Smooth muscle cell (in vitro differentiated cells): Measurements from ENCODE around the gene POU4F1. TPM values are rescaled to one million over a fixed set of nuclear protein-coding genes. Genes with fewer than 3 reads are reported as not detected.

Source experiments
- DNase-seq: peaks from one replicate; lab custom pipeline; 2025; ENCODE audit not compliant: unreplicated experiment; lab: John Stamatoyannopoulos, UW
- H2AFZ ChIP-seq: fragments of 200-600 bp; sonication (generic); 2 replicates; pipeline ENCODE4 v1.6.0; 2016; ENCODE audit warnings: antibody characterized with exemption, low read depth, mild to moderate bottlenecking
- H3F3A ChIP-seq: fragments of 200-600 bp; sonication (generic); 2 replicates; pipeline ENCODE4 v1.6.0; 2017; ENCODE audit warnings: antibody characterized with exemption, low read depth
- H3K27ac ChIP-seq: fragments of 200-600 bp; sonication (generic); 2 replicates; pipeline ENCODE4 v1.5.1; 2016; ENCODE audit warnings: low read depth, mild to moderate bottlenecking
- H3K27me3 ChIP-seq: fragments of 200-600 bp; sonication (generic); 2 replicates; pipeline ENCODE4 v1.6.1; 2016; ENCODE audit warnings: low read depth, mild to moderate bottlenecking
- H3K36me3 ChIP-seq: fragments of 200-600 bp; sonication (generic); 2 replicates; pipeline ENCODE4 v1.5.1; 2016; ENCODE audit warnings: low read depth
- H3K4me1 ChIP-seq: fragments of 200-600 bp; sonication (generic); 2 replicates; pipeline ENCODE4 v1.5.1; 2016; ENCODE audit warnings: low read depth
- H3K4me2 ChIP-seq: fragments of 200-600 bp; sonication (generic); 2 replicates; pipeline ENCODE4 v1.6.0; 2016; ENCODE audit warnings: mild to moderate bottlenecking
- H3K4me3 ChIP-seq: fragments of 200-600 bp; sonication (generic); 2 replicates; pipeline ENCODE4 v1.5.1; 2016; ENCODE audit warnings: mild to moderate bottlenecking
- H3K79me2 ChIP-seq: fragments of 200-600 bp; sonication (generic); 2 replicates; pipeline ENCODE4 v1.6.0; 2016; ENCODE audit warnings: low read depth, mild to moderate bottlenecking
- H3K9ac ChIP-seq: fragments of 200-600 bp; sonication (generic); 2 replicates; pipeline ENCODE4 v1.6.0; 2016; ENCODE audit warnings: low read depth
- H3K9me3 ChIP-seq: fragments of 200-600 bp; sonication (generic); replicated peaks from 2 replicates; pipeline ENCODE4 v1.5.1; 2016; ENCODE audit warnings: low read depth
- H4K20me1 ChIP-seq: fragments of 200-600 bp; sonication (generic); 2 replicates; pipeline ENCODE4 v1.6.0; 2016; ENCODE audit warnings: low read depth
- WGBS: methylation state at CpG from one replicate; pipeline ENCODE4 v1.1.7; 2016; ENCODE audit warnings: low lambda C conversion rate; 5-methylcytosine and 5-hydroxymethylcytosine counted together
- polyA plus RNA-seq: library from polyadenylated mRNA; unstranded; fragments of >200 nt; fragmentation: Nextera tagmentation; extraction: Ambion mirVana; gene quantifications from 2 replicates; pipeline ENCODE4 v1.2.1, GENCODE V29; 2016
- total RNA-seq: library from RNA; depleted of rRNA; stranded (reverse); fragments of >200 nt; gene quantifications from 2 replicates; pipeline ENCODE4 v1.2.3, GENCODE V29; 2014
- TF ChIP-seq, protein P1 (sequence below): fragments of 200-600 bp; sonication (generic); IDR thresholded peaks from 2 replicates; pipeline ENCODE4 v1.5.1; 2017; ENCODE audit warnings: borderline replicate concordance, mild to moderate bottlenecking, antibody characterized with exemption; ENCODE audit not compliant: insufficient read depth, poor library complexity, severe bottlenecking

POU4F1 gene
- total and polyA plus RNA-seq, 2 experiments from 2014 or later, result not detected

DNA sequence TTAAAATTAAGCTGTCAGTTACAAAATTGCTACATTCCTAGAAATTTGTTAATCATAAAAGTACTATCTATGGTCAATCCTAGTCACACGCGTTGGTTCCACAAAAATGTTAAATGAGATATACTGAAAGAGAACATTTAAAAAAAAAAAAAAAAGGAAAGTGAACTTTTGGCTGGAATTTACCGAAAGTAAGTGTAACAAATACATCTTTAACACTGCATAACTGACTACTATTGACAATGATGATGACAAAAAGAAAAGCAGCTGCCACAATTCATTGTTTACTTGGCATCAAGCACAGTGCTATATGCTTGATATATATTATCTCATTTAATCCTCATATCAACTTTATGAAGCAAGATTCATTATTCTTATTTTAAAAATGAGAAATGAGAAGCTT is 19.8 kb upstream of the POU4F1 start:
- Histone ChIP-seq H3K36me3 (no peaks in the 10 kb centered on the region), H3K4me3 (no peak overlapping the region), H3K9me3 (no peaks in the 10 kb centered on the region), H3K4me2 (no peak overlapping the region), H2AFZ (no peak overlapping the region), H4K20me1 (peaks cover 5% of the 10 kb centered on the region), H3K4me1 (no peaks in the 10 kb centered on the region), H3K9ac (no peak overlapping the region), H3F3A (no peaks in the 10 kb centered on the region), H3K27me3 (no peaks in the 10 kb centered on the region), H3K27ac (no peak overlapping the region), H3K79me2 (no peaks in the 10 kb centered on the region)
- 94% methylated on average over 3 of the region's 3 CpGs for WGBS
- no peak for DNase-seq
- TF ChIP-seq, protein P1, sequence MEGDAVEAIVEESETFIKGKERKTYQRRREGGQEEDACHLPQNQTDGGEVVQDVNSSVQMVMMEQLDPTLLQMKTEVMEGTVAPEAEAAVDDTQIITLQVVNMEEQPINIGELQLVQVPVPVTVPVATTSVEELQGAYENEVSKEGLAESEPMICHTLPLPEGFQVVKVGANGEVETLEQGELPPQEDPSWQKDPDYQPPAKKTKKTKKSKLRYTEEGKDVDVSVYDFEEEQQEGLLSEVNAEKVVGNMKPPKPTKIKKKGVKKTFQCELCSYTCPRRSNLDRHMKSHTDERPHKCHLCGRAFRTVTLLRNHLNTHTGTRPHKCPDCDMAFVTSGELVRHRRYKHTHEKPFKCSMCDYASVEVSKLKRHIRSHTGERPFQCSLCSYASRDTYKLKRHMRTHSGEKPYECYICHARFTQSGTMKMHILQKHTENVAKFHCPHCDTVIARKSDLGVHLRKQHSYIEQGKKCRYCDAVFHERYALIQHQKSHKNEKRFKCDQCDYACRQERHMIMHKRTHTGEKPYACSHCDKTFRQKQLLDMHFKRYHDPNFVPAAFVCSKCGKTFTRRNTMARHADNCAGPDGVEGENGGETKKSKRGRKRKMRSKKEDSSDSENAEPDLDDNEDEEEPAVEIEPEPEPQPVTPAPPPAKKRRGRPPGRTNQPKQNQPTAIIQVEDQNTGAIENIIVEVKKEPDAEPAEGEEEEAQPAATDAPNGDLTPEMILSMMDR, result no peak

DNA sequence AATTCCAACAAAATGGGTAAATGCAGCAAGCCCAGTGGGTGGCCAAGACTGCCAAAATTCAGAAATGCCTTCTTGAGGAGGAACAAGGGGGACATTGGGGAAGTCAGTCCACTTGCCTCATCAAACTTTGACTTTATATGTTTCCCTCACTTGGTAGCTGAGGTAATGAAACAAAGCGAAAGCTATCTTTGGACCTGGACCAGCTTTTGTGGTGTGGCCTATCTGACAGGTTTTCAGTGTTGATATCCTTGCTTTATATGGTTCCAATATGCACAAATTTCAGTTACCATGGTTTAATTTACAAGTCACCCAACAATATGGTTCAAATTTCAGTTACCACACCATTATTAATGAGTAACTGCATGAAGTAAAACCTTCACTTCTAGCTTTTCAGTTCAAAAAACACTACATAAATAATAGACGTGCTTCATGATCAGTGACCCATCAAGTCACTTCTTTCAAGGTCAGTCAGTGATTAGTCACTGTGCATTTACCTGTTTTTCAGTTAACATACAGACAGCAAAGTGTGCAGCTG is 17.7 kb upstream of the POU4F1 start:
- Histone ChIP-seq H3K9ac (no peak overlapping the region), H4K20me1 (peaks cover 5% of the 10 kb centered on the region), H3K27ac (no peak overlapping the region), H3K36me3 (peaks cover 8% of the 10 kb centered on the region), H3K79me2 (no peaks in the 10 kb centered on the region), H3K4me3 (no peak overlapping the region), H3F3A (no peaks in the 10 kb centered on the region), H3K4me1 (no peaks in the 10 kb centered on the region), H2AFZ (no peak overlapping the region), H3K27me3 (no peaks in the 10 kb centered on the region), H3K4me2 (no peak overlapping the region), H3K9me3 (no peaks in the 10 kb centered on the region)
- DNase-seq, result no peak
- WGBS, result 100% methylated on average over 2 of the region's 2 CpGs
- TF ChIP-seq, protein P1, result no peak

DNA sequence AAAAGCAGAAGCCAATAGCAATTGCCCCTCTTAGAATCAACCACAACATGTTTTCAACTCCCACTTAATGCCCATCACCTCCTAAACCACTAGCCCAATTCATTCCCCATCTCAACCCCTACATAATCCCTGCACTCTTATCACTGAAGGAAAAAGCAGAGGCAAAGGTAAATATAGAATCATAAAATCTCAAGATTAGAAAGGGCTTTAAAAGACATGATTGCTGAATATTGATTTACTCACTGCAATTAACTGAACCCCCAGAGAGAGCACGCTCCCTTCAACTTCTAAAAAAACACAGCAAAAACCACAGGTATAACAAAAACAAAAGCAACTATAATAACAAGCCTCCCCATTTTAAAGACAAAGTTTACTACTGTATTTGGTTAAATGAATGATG is 15.1 kb upstream of the POU4F1 start:
- Histone ChIP-seq H3K9ac (no peak overlapping the region), H3K9me3 (no peaks in the 10 kb centered on the region), H4K20me1 (peaks cover 5% of the 10 kb centered on the region), H3K27ac (no peak overlapping the region), H3K79me2 (no peaks in the 10 kb centered on the region), H3K36me3 (peaks cover 9% of the 10 kb centered on the region), H2AFZ (no peak overlapping the region), H3K4me2 (no peak overlapping the region), H3K4me1 (no peaks in the 10 kb centered on the region), H3F3A (no peaks in the 10 kb centered on the region), H3K27me3 (no peaks in the 10 kb centered on the region), H3K4me3 (no peak overlapping the region)
- 100% methylated on average over 1 of the region's 1 CpG for WGBS
- TF ChIP-seq, protein P1, result no peak
- DNase-seq, result no peak

DNA sequence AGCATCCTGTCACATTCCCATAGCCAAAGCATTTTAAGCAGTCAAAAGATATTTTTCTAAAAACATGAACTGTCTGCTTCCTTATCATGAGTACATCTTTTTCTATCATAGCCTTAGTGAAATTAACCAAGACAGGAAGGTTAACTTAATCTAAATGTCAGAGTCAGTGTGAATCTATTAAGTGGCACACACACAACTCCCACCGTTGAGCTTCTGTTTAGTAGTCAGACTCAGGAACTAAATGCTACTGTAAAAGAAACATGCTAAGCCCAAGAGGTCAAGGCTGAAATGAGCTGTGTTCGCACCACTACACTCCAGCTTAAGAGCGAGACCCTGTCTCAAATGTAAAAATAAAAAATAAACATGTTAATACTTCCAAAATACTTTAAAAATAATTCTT is 7.7 kb upstream of the POU4F1 start:
- H3F3A ChIP-seq, result no peaks in the 10 kb centered on the region
- TF ChIP-seq, protein P1, result no peak
- WGBS, result 89% methylated on average over 3 of the region's 3 CpGs

More for the DNA sequence above, 7.7 kb upstream of the POU4F1 start:
- peaks cover 13% of the 10 kb centered on the region for H3K4me1 ChIP-seq
- H4K20me1 ChIP-seq, result no peaks in the 10 kb centered on the region
- H3K36me3 ChIP-seq, result peaks cover under 1% of the 10 kb centered on the region
- no peak overlapping the region for H3K4me2 ChIP-seq
- no peak overlapping the region for H3K27ac ChIP-seq
- no peak for DNase-seq
- H3K4me3 ChIP-seq, result no peak overlapping the region
- no peaks in the 10 kb centered on the region for H3K9me3 ChIP-seq
- H3K79me2 ChIP-seq, result no peaks in the 10 kb centered on the region
- peaks cover 71% of the 10 kb centered on the region for H3K27me3 ChIP-seq
- H2AFZ ChIP-seq, result no peak overlapping the region
- no peak overlapping the region for H3K9ac ChIP-seq
